Activated CD4-positive, CD25-positive, alpha-beta regulatory T cell treated with anti-CD3 and anti-CD28 coated beads, Interleukin-2, amount 50 U/mL, for 24 hours (primary cell): ENCODE measurements around the gene DNAJC10.

ENCODE experiments used
- ATAC-seq, 2 donors: fragments of 150-1000 bp; cut with Tn5 transposase; one replicate each; pipeline ENCODE4 v1.10.0; 2021; ENCODE audit warnings: mild to moderate bottlenecking in 1 of 2, moderate library complexity in 1 of 2

The DNAJC10 gene

DNA sequence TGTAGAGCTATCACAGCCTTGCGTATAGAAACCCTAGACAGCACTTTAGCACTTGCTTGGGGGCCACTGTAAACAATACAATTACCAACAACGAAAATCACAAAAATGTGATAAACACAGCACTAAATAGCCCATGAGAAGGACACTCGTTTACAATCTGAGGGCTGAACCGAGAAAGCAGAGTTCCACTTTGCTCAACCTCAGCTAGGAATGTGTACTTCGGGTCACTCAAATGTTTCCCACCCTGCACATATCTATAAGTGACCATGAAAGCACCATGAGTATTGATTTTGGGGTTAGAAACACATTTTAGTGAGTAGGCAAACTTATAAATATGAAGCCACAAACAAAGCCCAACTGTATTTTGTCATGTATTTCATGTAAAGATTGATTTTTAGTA is 88.1 kb downstream of the DNAJC10 start:
- no peak for ATAC-seq

GRCh38 chr2:182807319-182807718 is 91.3 kb downstream of the DNAJC10 start:
- no peak for ATAC-seq

GRCh38 chr2:182810087-182810486 is 94.0 kb downstream of the DNAJC10 start:
- no peak for ATAC-seq

- ATAC-seq = no peak
These were observed 98.3 kb downstream of the DNAJC10 start for GRCh38 chr2:182814380-182814779.

DNA sequence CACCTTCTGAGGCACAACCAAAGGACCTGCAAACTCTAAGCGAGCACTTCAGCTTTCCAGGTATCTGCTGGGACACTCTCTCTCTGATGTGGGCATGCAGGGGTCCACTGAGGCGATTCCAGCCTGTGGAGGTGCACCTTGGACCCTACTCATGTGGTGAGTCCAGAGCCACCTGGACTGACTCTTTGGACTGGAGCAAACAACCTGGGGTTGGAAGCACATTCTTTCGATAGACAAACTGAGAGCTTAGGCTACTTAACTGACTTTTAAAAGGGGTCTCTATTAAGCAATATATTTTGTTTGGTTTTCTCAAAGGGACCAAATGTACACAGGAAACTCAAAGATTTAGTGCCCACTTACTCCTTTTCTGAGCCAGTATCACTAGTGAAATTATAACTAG is 98.7 kb downstream of the DNAJC10 start:
- ATAC-seq = no peak

DNA sequence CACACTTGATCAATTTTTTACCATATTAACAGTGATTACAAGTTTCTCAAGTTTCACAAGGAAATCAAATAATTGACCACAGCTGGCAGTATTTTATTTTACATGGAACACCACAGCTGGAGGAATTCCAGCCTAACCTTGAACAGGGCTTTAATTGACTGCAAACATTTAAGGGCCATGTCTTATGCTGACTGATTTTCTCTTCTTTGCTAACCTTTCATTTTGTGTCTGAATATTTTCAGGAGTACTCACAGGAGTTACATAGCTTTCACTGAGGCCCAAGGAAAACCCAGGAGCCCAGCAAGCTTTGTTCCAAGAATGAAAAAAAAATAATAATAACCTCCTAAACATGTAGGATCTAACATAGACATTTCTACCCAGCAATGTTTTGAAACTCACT is 100.8 kb downstream of the DNAJC10 start:
- ATAC-seq = no peak

- no peak for ATAC-seq
These were observed 101.5 kb downstream of the DNAJC10 start for GRCh38 chr2:182817558-182817957.

DNA sequence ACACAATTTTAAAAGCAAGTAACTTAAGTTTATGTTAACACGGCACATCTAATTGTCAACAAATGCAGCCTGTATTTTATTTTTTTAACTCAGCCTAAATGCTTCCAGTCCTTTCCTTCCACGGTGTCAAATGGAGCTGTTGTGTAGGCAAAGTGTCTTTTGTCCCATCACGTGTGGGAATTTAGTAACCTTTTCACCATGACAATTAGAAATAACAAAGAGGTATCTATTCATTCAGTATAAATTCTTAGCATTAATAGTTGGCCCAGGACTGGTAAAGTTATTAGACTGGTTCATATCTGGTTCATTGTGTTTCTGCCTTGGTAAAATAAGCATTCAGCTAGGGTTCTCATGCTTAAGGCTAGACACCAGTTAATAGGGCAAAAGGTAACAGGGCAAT is 102.4 kb downstream of the DNAJC10 start:
- ATAC-seq = no peak

GRCh38 chr2:182818925-182819324 is 102.9 kb downstream of the DNAJC10 start:
- no peak for ATAC-seq

DNA sequence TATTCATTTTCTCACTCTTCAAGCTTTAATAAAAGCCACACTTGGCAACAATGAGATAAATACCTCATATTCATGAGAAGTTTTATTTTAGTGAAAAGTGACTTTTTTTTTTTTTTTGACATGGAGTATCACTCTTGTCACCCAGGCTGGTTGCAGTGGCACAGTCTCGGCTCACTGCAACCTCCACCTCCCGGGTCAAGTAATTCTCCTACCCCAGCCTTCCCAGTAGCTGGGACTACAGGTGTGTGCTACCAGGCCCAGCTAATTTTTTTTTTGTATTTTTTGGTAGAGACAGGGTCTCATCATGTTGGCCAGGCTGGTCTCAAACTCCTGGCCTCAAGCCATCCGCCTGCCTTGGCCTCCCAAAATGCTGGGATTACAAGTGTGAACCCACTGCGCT is 103.4 kb downstream of the DNAJC10 start:
- ATAC-seq = no peak

- no peak for ATAC-seq
These were observed 105.1 kb downstream of the DNAJC10 start for GRCh38 chr2:182821182-182821581.

DNA sequence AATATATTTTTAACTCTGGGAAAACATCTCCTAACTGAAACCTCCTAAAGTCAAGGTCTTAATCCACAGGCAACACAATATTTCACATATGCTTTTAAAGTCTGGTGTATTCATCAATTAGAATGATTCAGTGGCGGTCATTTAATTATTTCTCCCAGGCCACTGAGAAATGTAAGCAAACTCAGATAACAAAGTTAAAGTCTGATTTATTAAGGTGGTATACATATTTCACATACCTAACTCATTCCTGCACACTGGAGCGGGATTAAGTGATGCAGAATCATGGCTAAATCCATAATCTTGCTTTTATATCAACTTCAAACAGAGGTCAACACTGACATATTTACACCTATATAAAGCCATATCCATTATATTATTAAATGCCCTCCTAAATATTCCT is 106.7 kb downstream of the DNAJC10 start:
- no peak for ATAC-seq

DNA sequence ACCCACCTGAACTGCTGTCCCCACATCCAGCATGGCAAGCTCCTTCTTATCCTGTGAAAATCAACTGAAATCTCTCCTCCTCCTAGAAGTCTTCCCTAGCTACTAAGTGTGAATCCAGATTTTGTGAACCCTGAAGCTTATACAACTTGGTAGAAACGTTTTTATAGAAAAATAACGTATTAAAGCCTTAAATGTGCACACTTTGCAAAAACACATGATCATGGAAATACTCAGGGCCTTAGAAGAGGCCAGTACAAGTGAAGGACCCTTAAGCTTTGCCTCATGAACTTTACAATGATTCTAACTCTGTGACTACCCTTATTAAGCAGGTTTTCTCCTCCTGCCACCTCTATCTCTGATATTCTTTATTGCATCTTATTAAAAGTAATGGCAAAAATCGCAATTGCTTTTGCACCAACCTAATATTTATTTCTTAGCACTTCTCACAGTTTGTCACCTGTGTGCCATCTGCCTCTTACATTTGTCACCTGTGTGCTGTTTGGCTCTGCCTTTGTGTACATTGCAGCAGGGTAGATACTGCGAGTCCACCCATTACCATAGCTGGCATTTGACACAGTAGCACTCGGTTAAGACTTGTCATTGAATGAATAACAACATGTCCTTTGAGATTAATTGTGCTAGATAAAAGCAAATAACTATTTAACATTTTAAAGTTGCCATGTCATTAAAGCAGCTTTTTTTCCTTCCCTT is 108.2 kb downstream of the DNAJC10 start:
- ATAC-seq = no peak

DNA sequence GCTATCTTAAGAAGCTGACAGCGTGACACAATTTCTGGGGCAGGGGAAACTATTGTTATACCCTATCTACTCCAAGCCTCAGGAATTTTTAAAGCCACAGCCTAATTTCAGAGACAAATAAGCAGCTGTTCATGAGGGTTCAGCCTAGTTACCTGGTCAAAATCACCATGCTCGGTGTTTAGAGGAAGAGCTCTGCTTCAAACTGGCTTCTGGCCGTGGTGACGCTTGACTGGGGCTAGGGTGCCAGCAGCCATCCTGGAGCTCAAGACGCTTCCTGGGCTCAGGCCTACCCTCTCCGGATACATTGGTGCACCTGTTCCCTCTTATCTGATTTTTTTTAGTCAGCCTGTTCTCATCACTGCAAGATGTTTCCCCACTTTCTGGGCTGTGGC is 108.7 kb downstream of the DNAJC10 start:
- no peak for ATAC-seq

DNA sequence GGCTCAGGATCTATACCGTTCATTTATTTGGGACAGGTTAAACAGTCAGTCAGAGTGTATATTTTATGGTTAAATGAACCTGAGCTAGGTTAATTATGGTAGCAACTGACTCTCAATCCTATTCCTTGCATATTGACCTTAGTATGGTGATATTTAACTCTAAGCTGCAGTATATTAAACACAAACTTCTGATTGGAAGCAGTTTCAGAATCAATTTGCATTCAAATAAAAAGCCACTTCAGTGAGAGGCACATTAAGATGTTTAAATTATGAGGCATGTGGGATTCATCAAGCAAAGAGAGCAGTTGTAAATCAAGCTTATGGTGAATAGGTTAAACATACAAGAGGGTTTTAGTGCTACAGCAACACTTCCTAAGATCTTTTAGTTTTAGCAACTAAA is 110.0 kb downstream of the DNAJC10 start:
- no peak for ATAC-seq

DNA sequence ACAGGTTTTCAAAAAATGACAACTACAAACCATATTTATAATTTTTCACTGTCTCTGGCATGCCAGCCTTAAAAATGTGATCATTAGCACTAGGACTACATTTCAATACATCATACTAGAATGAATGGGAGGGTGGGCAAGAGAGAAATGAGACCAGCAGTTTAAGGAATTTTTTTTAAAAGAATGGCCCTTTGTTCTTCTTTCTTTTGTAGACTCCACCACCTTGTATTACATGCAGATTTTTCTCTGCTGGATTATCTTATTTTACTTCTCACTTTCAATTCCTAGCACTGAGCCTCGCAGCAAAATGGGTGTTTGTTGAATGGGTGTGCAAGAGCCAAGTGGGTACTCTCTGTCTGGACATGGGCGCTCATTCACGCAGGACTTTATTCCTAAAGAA is 110.4 kb downstream of the DNAJC10 start:
- ATAC-seq = no peak

GRCh38 chr2:182827182-182827879 is 111.3 kb downstream of the DNAJC10 start:
- no peak for ATAC-seq

DNA sequence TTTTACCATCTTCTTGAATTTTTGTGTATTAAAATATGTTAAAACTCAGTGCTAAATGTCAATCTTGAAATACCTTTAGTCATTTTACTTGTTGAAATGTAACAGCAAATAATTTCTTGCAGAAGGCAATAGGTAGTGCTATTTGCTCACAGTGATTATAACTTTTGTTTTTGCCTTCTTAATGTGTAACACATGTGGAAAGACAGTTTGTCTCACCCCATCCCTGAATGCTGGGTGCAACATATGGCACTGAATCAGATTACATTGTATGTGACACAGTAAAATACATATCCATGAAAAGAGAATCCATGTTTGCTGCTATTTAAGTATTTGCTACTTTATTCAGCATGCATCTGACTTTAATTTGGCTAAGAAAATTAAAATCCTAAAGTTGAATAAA is 115.0 kb downstream of the DNAJC10 start:
- no peak for ATAC-seq

DNA sequence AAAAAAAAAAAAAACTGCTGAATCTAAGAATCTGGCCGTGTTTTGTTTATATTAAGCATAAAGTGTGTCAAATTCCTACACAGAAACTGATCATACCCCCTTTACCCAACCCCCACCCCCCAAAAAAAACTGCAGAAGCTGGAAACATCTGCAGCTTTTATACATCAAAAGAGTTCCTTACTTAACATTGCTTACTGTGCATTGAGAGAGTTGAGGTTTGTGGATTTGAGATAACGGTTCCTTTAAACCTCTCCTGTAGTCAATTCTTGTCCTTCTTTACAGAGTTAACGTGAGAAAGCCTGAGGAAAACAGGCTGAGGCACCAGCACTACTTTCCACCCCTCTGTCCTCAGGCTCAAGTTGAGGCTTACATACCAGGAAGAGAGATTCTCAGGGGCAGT is 115.9 kb downstream of the DNAJC10 start:
- ATAC-seq = no peak

DNA sequence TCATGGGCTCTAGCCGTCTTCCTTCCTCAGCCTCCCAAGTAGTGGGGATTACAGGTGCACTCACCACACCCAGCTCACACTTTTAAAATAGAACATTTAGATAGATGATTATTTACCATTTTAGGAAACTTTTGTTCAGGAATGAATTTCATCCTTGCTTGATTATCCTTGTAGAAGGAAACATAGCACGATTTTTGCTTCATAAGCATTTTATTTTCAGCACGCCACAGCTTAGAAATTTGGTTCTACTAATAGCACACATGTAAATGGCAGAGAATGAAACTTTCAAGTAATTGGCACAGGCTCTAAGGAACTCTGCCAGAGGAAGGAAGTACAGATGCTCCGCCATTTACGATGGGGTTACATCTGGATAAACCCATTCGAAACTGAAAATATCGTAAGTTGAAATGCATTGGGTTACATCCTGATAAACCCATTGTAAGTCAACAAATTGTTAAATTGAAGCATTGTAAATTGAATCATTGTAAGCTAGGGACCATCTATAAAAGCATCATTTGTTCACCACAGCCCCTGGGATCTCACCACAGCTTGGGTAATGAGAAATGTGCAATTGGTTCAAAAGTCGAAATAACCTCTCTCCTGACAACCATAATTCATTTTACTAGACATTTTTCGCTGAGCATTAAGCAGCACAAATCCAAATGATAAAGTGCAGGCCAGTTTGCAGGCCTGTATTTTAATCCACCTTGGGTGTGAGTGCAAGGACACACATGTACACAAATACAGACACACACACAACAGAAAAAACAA is 117.2 kb downstream of the DNAJC10 start:
- no peak for ATAC-seq

DNA sequence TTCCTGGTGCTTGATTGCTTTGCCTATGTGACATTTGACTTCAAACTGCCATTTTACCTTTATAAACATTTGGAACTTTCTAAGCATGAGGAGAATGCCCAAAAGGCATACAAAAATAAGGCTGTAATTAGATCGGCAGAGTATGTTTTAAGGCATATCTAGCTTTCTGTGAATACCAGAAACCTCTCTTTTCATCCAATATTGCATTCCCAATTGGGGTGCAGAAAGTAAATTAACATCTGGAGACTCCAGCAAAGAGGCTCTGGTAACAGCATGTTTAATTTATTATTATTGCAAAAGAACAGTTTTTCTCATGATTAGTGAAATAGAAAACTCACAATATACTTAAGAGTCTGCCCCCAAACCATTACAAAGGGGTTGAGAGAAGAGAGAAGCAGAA is 118.2 kb downstream of the DNAJC10 start:
- ATAC-seq = no peak

GRCh38 chr2:182836451-182836850 is 120.4 kb downstream of the DNAJC10 start:
- no peak for ATAC-seq
